ENCODE data around the gene LYPD6. TPM values are rescaled to one million over a fixed set of nuclear protein-coding genes. Genes with fewer than 3 reads are reported as not detected.

Gene LYPD6
- total RNA-seq, 8 experiments from 2014 or later = 0.41 to 4.6 (median 2.6) TPM

DNA sequence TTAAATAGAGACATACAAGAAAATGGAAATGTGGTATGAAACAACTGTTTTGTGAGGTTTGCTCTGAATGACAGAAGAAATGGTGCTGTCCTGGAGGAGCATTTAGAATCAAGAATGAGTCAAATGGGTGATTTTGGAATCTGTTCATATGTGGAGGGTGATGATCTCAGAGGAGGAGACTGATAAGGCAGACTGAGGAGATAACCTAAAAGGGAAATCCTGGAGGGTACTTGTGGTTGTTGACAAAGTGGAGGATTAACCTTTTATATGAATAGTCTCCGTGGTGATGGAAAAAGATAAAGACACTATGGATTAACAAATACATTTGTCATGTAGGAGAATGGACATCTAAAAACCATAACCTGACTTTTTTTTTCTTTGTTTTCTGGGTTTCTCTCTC, 183.1 kb downstream of the LYPD6 start:
- in situ Hi-C loops (cut with MboI; ENCODE audit: low pct_unique_long_range_greater_than_20kb in 2 of 9, low sequenced_read_pairs in 9 of 9, unreplicated experiment in 9 of 9) = no loop called here
- no peak for ATAC-seq (replicated peaks in 6 of 8)
- Histone ChIP-seq H3K27ac (no peak overlapping the region), H3K4me3 (no peak overlapping the region), H3K4me1 (replicated peaks in 1 of 2) (no peaks in the 10 kb centered on the region)
- WGBS, 10 experiments = 0 to 100% (median 67%) methylated on average over 1 of the region's 1 CpG; no CpG with 5 or more reads in 1 of the 10 experiments
